ENCODE results near the gene ADA.

Gene ADA

DNA sequence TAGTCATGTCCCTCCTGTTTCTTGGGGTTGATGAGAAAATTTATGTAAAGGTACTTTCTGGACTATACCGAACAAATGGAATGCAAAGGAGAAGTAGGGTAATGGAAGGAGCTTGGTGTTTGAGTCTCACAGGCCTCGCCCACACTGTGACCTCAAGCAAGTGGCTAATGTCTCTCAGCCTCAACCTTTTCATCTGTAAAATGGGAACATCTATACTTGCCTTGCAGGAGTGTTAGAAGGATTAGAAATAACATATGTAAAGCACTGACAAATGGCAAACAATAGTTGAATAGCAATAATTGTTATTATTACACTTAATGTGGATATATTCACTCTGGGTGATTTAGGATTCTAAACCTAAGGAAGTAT is 78.0 kb downstream of the ADA start:
- TF ChIP-seq TAF1 (IDR thresholded peaks at IDR 0.05; ENCODE audit: borderline replicate concordance, insufficient read depth, low read length) (no peak), POLR2AphosphoS5 (IDR thresholded peaks at IDR 0.05; ENCODE audit: low read depth, low read length) (no peak), SIN3A (IDR thresholded peaks at IDR 0.05; ENCODE audit: borderline replicate concordance, insufficient read depth, low read length) (no peak), FOXP2 (optimal IDR thresholded peaks at IDR 0.05; ENCODE audit: borderline replicate concordance, extremely low read depth, extremely low read length, insufficient read depth) (no peak)
- TF ChIP-seq, protein P1, sequence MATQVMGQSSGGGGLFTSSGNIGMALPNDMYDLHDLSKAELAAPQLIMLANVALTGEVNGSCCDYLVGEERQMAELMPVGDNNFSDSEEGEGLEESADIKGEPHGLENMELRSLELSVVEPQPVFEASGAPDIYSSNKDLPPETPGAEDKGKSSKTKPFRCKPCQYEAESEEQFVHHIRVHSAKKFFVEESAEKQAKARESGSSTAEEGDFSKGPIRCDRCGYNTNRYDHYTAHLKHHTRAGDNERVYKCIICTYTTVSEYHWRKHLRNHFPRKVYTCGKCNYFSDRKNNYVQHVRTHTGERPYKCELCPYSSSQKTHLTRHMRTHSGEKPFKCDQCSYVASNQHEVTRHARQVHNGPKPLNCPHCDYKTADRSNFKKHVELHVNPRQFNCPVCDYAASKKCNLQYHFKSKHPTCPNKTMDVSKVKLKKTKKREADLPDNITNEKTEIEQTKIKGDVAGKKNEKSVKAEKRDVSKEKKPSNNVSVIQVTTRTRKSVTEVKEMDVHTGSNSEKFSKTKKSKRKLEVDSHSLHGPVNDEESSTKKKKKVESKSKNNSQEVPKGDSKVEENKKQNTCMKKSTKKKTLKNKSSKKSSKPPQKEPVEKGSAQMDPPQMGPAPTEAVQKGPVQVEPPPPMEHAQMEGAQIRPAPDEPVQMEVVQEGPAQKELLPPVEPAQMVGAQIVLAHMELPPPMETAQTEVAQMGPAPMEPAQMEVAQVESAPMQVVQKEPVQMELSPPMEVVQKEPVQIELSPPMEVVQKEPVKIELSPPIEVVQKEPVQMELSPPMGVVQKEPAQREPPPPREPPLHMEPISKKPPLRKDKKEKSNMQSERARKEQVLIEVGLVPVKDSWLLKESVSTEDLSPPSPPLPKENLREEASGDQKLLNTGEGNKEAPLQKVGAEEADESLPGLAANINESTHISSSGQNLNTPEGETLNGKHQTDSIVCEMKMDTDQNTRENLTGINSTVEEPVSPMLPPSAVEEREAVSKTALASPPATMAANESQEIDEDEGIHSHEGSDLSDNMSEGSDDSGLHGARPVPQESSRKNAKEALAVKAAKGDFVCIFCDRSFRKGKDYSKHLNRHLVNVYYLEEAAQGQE (IDR thresholded peaks at IDR 0.05; ENCODE audit: insufficient read depth in 1 of 2, low read depth in 2 of 2, low read length in 2 of 2): no peak

DNA sequence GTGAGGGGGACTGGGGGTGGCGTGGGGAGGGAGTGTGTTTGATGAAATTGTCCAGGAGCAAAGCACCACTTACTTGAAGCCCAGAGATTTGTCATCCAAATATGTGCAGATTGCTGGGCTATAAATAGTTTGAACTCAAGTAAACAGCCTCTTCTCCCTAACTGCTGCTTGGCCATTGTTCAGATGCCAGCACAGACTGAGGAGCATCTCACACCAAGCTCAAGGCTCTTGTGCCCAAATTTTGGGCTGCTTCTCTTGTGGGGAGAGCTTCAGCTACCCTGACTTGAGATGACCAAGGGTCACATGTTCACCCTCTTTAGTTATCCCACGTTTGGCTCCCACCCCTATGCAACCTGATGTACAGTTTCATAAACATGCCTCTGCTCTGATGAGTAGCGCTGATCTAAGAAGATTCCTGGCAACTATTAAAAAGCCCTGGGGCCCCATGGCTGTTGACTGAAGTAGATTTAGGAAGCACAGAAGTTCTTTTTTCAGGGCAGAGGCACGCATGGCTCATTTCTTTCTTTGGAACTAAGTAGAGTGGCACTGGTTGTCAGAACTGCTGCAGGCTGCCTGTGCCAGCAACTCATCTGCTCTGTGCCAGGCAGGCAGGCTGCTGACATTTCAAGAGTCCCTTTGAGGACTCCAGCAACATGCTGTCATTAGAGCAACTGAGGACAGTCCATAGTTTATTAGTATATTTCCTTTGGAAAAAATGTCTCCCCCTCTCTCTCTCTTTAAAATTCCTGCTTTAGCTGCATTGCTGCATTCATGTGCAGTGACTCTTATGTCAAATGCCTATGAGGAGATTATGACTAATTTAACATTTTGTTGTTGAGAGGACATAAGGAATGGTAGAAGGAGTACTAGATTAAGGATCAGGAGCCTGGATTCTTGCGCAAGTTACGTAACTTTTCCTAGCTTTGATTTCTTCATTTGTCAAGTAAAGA is 78.7 kb downstream of the ADA start:
- TF ChIP-seq POLR2AphosphoS5 (IDR thresholded peaks at IDR 0.05; ENCODE audit: low read depth, low read length): no peak
- no peak for TF ChIP-seq FOXP2 (optimal IDR thresholded peaks at IDR 0.05; ENCODE audit: borderline replicate concordance, extremely low read depth, extremely low read length, insufficient read depth)
- TF ChIP-seq, protein P1 (IDR thresholded peaks at IDR 0.05; ENCODE audit: insufficient read depth in 1 of 2, low read depth in 2 of 2, low read length in 2 of 2): no peak
- no peak for TF ChIP-seq SIN3A (IDR thresholded peaks at IDR 0.05; ENCODE audit: borderline replicate concordance, insufficient read depth, low read length)
- no peak for TF ChIP-seq TAF1 (IDR thresholded peaks at IDR 0.05; ENCODE audit: borderline replicate concordance, insufficient read depth, low read length)

DNA sequence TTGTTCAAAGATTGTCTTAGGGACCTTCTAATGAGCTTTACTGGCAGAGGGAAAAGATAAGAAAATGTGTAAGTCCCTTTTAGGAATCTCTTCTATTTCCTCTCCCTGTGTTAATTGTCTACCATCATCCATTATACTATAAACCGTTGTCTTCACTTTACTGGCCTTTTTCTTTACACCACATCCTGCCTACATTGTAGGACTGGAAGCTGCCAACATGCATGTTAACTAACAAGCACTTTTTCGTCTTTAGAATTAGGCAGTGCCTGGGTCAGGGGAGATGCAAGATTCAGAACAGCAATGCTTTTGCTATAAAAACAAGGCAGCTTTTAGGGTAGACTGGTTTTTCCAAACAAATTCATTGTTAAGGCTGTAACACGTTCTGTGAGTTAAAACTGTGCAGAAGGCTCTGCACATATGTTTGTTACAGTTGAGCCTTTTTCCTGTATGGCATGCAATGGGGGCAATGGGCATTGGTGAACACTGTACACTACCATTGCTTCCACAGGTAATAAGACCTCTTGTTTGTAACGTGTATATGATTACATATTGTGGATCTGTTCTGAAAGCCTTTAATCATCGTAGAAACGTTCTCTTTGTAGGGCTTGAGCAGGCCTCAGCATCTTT is 80.0 kb downstream of the ADA start:
- TF ChIP-seq FOXP2 (optimal IDR thresholded peaks at IDR 0.05; ENCODE audit: borderline replicate concordance, extremely low read depth, extremely low read length, insufficient read depth): no peak
- TF ChIP-seq POLR2AphosphoS5 (IDR thresholded peaks at IDR 0.05; ENCODE audit: low read depth, low read length): no peak
- no peak for TF ChIP-seq SIN3A (IDR thresholded peaks at IDR 0.05; ENCODE audit: borderline replicate concordance, insufficient read depth, low read length)
- TF ChIP-seq, protein P1 (IDR thresholded peaks at IDR 0.05; ENCODE audit: insufficient read depth in 1 of 2, low read depth in 2 of 2, low read length in 2 of 2): no peak
- TF ChIP-seq TAF1 (IDR thresholded peaks at IDR 0.05; ENCODE audit: borderline replicate concordance, insufficient read depth, low read length): no peak

DNA sequence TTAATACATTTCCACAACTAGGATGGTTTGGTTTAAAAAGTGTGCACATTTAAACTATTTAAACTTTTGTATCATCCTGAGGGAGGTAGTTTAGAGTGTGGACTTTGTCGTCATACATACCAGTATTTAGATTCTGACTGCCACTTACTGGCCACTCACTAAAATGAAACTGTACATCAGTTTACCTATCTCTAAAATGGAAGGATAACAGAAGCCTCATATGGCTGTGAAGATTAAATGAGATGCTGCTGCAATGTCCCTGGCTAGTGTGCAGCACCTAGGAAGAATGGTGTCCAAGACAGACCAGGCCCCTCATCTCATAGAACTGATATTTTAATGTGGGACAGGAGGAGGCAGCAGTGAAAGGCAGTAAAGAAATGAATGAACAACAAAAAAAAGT is 81.1 kb downstream of the ADA start:
- TF ChIP-seq TAF1 (IDR thresholded peaks at IDR 0.05; ENCODE audit: borderline replicate concordance, insufficient read depth, low read length) (no peak), FOXP2 (optimal IDR thresholded peaks at IDR 0.05; ENCODE audit: borderline replicate concordance, extremely low read depth, extremely low read length, insufficient read depth) (no peak), SIN3A (IDR thresholded peaks at IDR 0.05; ENCODE audit: borderline replicate concordance, insufficient read depth, low read length) (no peak), POLR2AphosphoS5 (IDR thresholded peaks at IDR 0.05; ENCODE audit: low read depth, low read length) (no peak)
- TF ChIP-seq, protein P1 (IDR thresholded peaks at IDR 0.05; ENCODE audit: insufficient read depth in 1 of 2, low read depth in 2 of 2, low read length in 2 of 2): no peak

Measured in PFSK-1 (cell line).